Rectal smooth muscle tissue (tissue), 1 donor: Measurements from ENCODE around the gene IDI2.
A peak's percentile ranks its signal among the peaks of the same experiment; 100 is the strongest.
"Not testable (repeated sequence)": the region's sequence is repeated elsewhere in the genome, so short reads cannot be mapped to it uniquely, and the experiment has no call there.

Experiments
- H3K27ac ChIP-seq: one replicate; pipeline ENCODE4 v1.7.0; 2013; ENCODE audit warnings: low read depth, low read length, inconsistent platforms
- H3K27me3 ChIP-seq: one replicate; pipeline ENCODE4 v1.7.0; 2013; ENCODE audit warnings: low read length; ENCODE audit not compliant: control insufficient read depth, insufficient read depth
- H3K36me3 ChIP-seq: one replicate; pipeline ENCODE4 v1.7.0; 2013; ENCODE audit warnings: low read length; ENCODE audit not compliant: control insufficient read depth, insufficient read depth
- H3K4me1 ChIP-seq: one replicate; pipeline ENCODE4 v1.7.0; 2013; ENCODE audit warnings: low read length; ENCODE audit not compliant: control insufficient read depth, insufficient read depth
- H3K4me3 ChIP-seq: one replicate; pipeline ENCODE4 v1.7.0; 2013; ENCODE audit warnings: low read length
- H3K9ac ChIP-seq: one replicate; pipeline ENCODE4 v1.7.0; 2013; ENCODE audit warnings: low read length

Gene IDI2

DNA sequence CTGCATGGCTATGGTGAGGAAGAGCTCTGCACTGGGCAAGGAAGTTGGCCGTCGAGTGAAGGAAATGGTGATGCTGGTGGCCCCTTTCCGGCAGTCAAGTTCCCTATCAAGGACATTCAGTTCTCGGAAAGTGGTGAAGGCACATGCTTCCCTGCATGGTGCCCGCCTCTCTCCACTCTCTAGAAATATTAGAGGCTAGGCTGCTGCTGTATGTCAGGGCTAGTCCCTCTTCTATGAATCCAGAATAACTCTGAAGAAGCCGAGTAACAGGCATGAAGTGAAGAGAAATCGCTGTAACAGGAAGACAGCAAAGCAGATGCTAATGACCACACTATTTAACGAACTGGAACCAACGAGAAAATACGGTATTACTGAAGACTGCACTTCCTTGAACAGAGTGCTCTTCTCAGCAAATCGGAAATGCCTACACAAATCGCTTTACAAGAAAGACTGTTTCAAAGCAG is 17.9 kb upstream of the IDI2 start:
- Histone ChIP-seq H3K4me1 (peaks cover 8% of the 10 kb centered on the region), H3K27me3 (no peaks in the 10 kb centered on the region), H3K4me3 (peak overlapping the region; percentile 32), H3K9ac (no peak overlapping the region), H3K36me3 (peaks cover 11% of the 10 kb centered on the region), H3K27ac (peak overlapping the region; percentile 55)

DNA sequence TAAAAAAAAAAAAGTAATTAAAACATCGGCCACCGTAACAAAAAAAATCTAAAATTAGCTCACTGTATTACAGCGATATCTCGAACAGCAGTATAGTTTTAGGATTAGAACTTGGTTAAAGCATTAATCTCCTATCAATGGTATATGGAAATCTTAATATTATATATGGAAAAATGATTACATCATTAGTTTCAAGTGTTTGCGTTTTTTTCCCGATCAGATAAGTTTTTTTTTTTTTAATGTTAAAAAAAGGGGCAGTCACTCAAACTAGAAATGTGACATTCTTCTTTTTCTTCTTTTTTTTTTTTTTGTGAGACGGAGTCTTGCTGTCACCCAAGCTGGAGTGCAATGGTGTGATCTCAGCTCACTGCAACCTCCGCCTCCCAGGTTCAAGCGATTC is 15.9 kb upstream of the IDI2 start:
- no peak overlapping the region for H3K4me3 ChIP-seq
- H3K27ac ChIP-seq, result no peak overlapping the region
- H3K36me3 ChIP-seq, result peaks cover 11% of the 10 kb centered on the region
- no peaks in the 10 kb centered on the region for H3K4me1 ChIP-seq
- no peaks in the 10 kb centered on the region for H3K27me3 ChIP-seq
- no peak overlapping the region for H3K9ac ChIP-seq

DNA sequence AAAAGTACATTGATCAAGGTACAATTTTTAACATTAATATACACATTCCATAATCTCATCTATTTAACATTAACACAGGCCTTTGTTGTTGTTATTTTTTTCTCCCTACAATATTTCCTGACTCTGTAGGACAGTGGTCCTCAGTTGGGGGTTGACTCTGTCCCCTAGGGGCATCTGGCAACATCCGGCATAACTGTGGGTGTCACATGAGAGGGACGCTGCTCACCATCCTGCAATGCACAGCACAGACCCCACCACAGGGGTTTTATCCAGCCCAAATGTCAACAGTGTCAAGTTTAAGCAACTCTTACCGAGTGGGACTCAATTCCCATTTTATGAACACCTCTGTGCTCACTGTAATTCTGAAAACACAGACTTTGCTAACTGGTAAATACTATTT is 14.5 kb upstream of the IDI2 start:
- Histone ChIP-seq H3K27me3 (no peaks in the 10 kb centered on the region), H3K4me1 (no peaks in the 10 kb centered on the region), H3K36me3 (peaks cover 11% of the 10 kb centered on the region), H3K9ac (no peak overlapping the region), H3K27ac (no peak overlapping the region), H3K4me3 (no peak overlapping the region)

DNA sequence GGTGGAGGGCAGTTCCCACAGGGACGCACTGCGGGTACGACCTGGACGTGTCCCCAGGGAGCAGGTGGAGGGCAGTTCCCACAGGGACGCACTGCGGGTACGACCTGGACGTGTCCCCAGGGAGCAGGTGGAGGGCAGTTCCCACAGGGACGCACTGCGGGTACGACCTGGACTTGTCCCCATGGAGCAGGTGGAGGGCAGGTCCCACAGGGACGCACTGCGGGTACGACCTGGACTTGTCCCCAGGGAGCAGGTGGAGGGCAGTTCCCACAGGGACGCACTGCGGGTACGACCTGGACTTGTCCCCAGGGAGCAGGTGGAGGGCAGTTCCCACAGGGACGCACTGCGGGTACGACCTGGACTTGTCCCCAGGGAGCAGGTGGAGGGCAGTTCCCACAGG is 13.1 kb upstream of the IDI2 start:
- peaks cover 11% of the 10 kb centered on the region for H3K36me3 ChIP-seq
- not testable (repeated sequence) for H3K9ac ChIP-seq, H3K27ac ChIP-seq, H3K27me3 ChIP-seq, H3K4me3 ChIP-seq, H3K4me1 ChIP-seq

DNA sequence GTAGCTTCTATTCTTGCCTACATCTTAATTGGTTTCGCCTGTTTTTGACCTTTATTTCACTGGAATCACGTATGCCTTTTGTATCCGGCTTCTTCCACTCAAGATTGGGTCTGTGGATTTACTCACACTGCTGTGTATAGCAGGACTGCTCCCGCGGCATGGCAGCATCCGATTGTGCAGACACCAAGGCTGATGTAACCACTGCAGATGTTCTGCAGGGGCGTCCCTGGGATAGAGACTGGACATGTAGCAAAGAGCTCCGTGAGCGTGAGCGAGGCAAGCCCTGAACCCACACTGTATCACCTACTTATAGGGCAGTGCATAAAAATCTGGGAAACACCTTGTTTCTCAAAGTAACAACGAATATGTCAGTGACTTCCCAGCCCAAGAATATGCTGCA is 11.4 kb upstream of the IDI2 start:
- Histone ChIP-seq H3K4me1 (no peaks in the 10 kb centered on the region), H3K4me3 (no peak overlapping the region), H3K36me3 (peaks cover 3% of the 10 kb centered on the region), H3K27ac (no peak overlapping the region), H3K27me3 (no peaks in the 10 kb centered on the region), H3K9ac (no peak overlapping the region)

DNA sequence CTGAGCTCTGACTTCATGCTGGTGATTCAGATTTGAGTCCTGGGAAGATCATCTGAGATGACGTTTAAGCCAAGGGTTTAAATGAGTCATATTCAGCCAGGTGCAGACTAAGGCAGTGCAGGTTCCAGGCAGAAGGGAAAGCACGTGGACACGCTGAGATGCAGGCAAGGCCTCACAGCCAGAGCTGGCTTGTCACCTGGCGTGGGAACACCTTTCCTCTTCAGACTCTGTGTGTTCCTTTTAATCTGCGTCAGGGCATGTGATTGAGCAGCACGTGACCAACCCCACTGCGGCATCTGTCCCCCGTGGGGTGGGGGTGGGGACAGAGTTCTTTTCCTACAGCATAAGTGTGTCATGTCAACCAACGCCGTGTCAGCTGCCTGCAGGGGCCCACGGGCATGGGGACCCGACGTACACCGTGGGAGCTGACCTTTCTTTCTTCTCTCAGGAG is 10.7 kb upstream of the IDI2 start:
- peaks cover 3% of the 10 kb centered on the region for H3K36me3 ChIP-seq
- H3K9ac ChIP-seq, result no peak overlapping the region
- H3K27me3 ChIP-seq, result no peaks in the 10 kb centered on the region
- no peak overlapping the region for H3K4me3 ChIP-seq
- H3K4me1 ChIP-seq, result no peaks in the 10 kb centered on the region
- no peak overlapping the region for H3K27ac ChIP-seq

DNA sequence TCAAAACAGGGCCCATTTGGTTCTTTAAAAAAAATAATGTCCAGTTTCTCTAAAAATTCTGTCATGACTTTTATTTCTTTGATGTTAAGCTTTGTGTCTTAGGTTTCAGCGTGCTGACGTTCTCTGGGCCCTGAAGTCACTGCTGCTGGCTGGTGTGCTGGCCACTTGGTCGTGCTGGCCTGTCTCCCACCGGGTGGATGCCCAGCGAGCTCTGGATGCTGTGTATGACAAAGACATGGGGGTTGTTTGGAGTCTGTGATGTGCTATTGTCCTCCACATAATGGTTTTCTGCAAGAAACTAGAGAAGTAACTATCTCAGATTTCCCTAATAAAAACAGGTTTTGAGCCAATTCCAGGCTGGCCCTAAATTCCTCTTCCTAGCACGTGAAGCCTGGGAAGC is 9.5 kb upstream of the IDI2 start:
- H3K9ac ChIP-seq, result no peak overlapping the region
- no peak overlapping the region for H3K4me3 ChIP-seq
- H3K36me3 ChIP-seq, result peaks cover 2% of the 10 kb centered on the region
- no peaks in the 10 kb centered on the region for H3K4me1 ChIP-seq
- no peaks in the 10 kb centered on the region for H3K27me3 ChIP-seq
- no peak overlapping the region for H3K27ac ChIP-seq

DNA sequence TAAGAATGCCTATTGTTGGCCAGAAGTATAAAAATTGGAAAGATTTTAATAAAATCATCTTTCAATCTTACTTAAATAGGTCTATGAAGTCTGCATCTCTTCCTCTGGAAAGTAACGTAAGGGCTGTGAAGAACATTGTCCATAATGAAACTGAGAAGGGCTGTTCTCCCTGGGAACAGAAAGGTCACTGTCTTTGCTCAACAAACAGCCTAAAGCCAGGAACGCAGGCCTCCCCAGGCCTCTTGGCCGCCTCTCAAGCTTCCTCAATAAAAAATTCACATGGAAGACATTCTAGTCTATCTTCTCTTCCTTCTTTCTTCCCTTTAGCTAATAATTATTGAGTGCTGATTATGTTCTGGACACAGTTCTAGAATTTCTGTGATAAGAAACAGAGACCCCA is 9.1 kb upstream of the IDI2 start:
- Histone ChIP-seq H3K27ac (no peak overlapping the region), H3K36me3 (no peaks in the 10 kb centered on the region), H3K9ac (no peak overlapping the region), H3K27me3 (no peaks in the 10 kb centered on the region), H3K4me3 (no peak overlapping the region), H3K4me1 (no peaks in the 10 kb centered on the region)

DNA sequence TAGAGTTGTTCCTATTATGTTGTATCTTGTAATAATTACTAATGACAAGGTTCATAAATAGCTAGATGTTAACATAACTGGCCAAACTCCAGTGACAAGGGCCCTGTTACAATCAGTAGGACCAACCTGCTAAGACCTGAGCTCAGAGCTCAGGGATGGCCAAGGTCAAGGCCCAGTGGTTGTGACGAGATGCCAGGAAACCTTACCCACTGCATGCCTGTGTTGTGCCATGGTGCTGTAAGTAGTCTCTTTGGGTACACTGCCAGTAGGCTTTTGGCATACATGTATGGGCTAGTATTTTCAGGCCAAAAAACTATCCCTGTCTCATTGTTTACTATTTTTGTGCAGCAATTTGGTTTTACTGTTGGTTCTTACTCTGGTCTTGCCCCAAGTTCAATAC is 7.9 kb upstream of the IDI2 start:
- no peak overlapping the region for H3K27ac ChIP-seq
- no peak overlapping the region for H3K9ac ChIP-seq
- H3K36me3 ChIP-seq, result no peaks in the 10 kb centered on the region
- no peaks in the 10 kb centered on the region for H3K27me3 ChIP-seq
- no peak overlapping the region for H3K4me3 ChIP-seq
- H3K4me1 ChIP-seq, result no peaks in the 10 kb centered on the region

DNA sequence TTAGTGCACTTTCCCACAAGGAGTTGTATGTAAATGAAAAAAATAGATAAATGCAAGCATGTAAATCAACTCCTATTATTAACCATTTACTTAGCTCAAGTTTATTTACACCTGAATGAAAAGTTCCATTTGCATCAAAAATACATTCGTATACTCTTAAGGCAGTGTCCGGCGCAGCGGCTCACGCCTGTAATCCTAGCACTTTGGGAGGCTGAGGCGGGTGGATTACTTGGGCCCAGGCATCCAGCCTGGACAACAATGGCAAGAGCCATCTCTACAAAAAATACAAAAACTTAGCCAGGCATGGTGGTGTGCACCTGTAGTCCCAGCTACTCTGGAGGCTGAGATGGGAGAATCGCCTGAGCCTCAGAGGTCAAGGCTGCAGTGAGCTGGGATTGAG is 4.2 kb upstream of the IDI2 start:
- H3K27ac ChIP-seq, result no peak overlapping the region
- H3K9ac ChIP-seq, result no peak overlapping the region
- no peak overlapping the region for H3K4me3 ChIP-seq
- no peaks in the 10 kb centered on the region for H3K36me3 ChIP-seq
- no peaks in the 10 kb centered on the region for H3K27me3 ChIP-seq
- H3K4me1 ChIP-seq, result no peaks in the 10 kb centered on the region

DNA sequence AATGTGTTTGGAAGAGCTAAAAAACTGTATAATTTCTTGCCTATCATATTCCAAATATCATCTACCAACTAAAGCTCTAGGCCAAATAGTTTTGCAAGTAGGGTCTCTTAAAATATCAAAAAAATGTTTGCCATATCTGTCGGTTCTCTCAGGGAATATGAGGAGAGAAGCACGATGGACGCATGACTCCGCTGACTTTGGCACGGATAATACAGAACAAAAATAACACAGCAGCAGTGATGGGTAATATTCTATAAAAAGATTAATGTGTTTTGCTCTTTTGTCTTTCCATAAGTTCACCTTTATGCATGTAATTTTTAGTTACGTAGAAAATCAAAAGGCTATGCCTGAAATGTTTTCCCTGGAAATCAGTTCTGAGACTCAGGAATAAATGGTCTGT is 919 bp upstream of the IDI2 start:
- H3K27me3 ChIP-seq, result no peaks in the 10 kb centered on the region
- H3K4me1 ChIP-seq, result no peaks in the 10 kb centered on the region
- no peak overlapping the region for H3K27ac ChIP-seq
- H3K9ac ChIP-seq, result no peak overlapping the region
- no peak overlapping the region for H3K4me3 ChIP-seq
- H3K36me3 ChIP-seq, result no peaks in the 10 kb centered on the region

DNA sequence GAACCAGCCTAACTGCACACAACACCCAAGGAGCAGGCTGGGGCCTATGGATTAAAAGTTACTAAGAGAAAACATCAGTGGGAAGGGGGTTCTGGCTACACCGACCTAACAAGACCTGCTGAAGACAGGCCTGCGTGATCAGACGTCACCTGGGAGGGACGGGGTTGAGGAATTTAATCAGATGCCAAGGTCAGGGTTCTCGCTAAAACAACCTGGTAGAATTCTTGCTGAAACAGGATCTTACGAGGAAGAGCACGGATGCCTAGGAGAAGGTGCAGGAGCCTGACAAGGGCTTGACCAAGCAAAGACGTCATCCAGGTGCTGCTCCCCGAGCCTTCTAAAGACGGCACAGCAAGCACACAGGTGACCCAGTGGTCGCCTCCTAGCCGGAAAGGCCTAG is 1.6 kb downstream of the IDI2 start:
- H3K27me3 ChIP-seq, result no peaks in the 10 kb centered on the region
- H3K4me1 ChIP-seq, result no peaks in the 10 kb centered on the region
- H3K27ac ChIP-seq, result no peak overlapping the region
- no peaks in the 10 kb centered on the region for H3K36me3 ChIP-seq
- H3K9ac ChIP-seq, result no peak overlapping the region
- H3K4me3 ChIP-seq, result no peak overlapping the region

DNA sequence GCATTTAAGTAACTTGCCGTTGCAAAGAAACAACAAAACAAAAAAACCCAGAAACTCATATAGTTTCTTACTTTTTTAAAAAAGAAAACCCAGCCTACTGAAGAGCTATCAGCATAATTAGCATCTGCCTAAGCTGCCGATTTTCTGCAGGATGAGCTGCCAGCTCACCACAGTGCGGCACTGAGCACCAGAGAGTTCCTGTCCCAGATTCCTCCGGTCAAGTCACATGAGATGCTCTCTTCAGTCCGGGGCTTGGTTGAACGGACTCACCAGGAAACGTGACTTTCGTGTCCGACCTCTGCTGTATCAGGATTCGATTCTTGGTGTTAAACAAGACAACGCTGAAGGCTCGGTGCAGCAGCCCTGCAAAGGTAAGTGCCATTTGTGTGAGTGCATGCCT is 3.2 kb downstream of the IDI2 start:
- no peak overlapping the region for H3K27ac ChIP-seq
- no peak overlapping the region for H3K9ac ChIP-seq
- H3K36me3 ChIP-seq, result peaks cover 4% of the 10 kb centered on the region
- no peak overlapping the region for H3K4me3 ChIP-seq
- no peaks in the 10 kb centered on the region for H3K4me1 ChIP-seq
- no peaks in the 10 kb centered on the region for H3K27me3 ChIP-seq
